Transverse colon (tissue), 3 donors: Measurements from ENCODE around the gene BTG2.

Source experiments
- CTCF ChIP-seq, 5 experiments: fragments of 200-600 bp in 3 of 5; fragments of 450-650 bp in 2 of 5; sonication (generic) in 3 of 5; IDR thresholded peaks; 1 replicate in 2 of 5; 2 replicates in 3 of 5; pipeline ENCODE4 v1.5.1; 2016 to 2017; ENCODE audit warnings: antibody characterized with exemption in 5 of 5, inconsistent platforms in 3 of 5, mild to moderate bottlenecking in 2 of 5, moderate library complexity in 1 of 5
- EP300 ChIP-seq: sonication (generic); formaldehyde crosslinking; IDR thresholded peaks from one replicate; pipeline ENCODE4 v1.6.1; 2017; ENCODE audit warnings: antibody characterized with exemption, low read depth
- POLR2A ChIP-seq: fragments of 450-650 bp; IDR thresholded peaks from one replicate; pipeline ENCODE4 v1.6.1; 2016; ENCODE audit warnings: antibody characterized with exemption, mild to moderate bottlenecking, moderate library complexity

- TF ChIP-seq CTCF (IDR thresholded peaks at IDR 0.05): no peak
- TF ChIP-seq POLR2A: no peak
- no peak for TF ChIP-seq EP300
Measured at GRCh38 chr1:203359010-203359571, 53.8 kb downstream of the BTG2 start.
